NCI-H2227 (cell line): Measurements from ENCODE around the gene SPATA2L.

Experiments used
- DNase-seq: peaks from one replicate; lab custom pipeline; 2025; ENCODE audit not compliant: unreplicated experiment; lab: John Stamatoyannopoulos, UW

The SPATA2L gene

GRCh38 chr16:89701425-89702406, at the start of gene SPATA2L:
Gene SPATA2L, minus strand, starts transcription at chr16:89701705. Its CDS starts 473 bp downstream, at chr16:89701232.
- DNase-seq: peak; percentile 96

GRCh38 chr16:89749637-89750036, 48.1 kb upstream of the SPATA2L start:
- no peak for DNase-seq

GRCh38 chr16:89748921-89749320, 47.4 kb upstream of the SPATA2L start:
- no peak for DNase-seq

- no peak for DNase-seq
Observed at GRCh38 chr16:89748076-89748475, 46.6 kb upstream of the SPATA2L start.

- no peak for DNase-seq
Observed at GRCh38 chr16:89746043-89746442, 44.5 kb upstream of the SPATA2L start.

GRCh38 chr16:89744813-89745212, 43.3 kb upstream of the SPATA2L start:
- DNase-seq: no peak

- no peak for DNase-seq
Observed at GRCh38 chr16:89742948-89743347, 41.4 kb upstream of the SPATA2L start.

- no peak for DNase-seq
Observed at GRCh38 chr16:89741342-89742014, 40.0 kb upstream of the SPATA2L start.

GRCh38 chr16:89739383-89739782, 37.9 kb upstream of the SPATA2L start:
- DNase-seq: no peak

- no peak for DNase-seq
Observed at GRCh38 chr16:89738538-89739317, 37.2 kb upstream of the SPATA2L start.

- no peak for DNase-seq
Observed at GRCh38 chr16:89738072-89738377, 36.5 kb upstream of the SPATA2L start.

- DNase-seq: no peak
Observed at GRCh38 chr16:89737341-89738071, 36.0 kb upstream of the SPATA2L start.

- no peak for DNase-seq
Observed at GRCh38 chr16:89736554-89736953, 35.0 kb upstream of the SPATA2L start.

GRCh38 chr16:89733792-89734191, 32.3 kb upstream of the SPATA2L start:
- DNase-seq: no peak

- DNase-seq: no peak
Observed at GRCh38 chr16:89733322-89733721, 31.8 kb upstream of the SPATA2L start.

- no peak for DNase-seq
Observed at GRCh38 chr16:89732918-89733242, 31.4 kb upstream of the SPATA2L start.

- DNase-seq: no peak
Observed at GRCh38 chr16:89732142-89732917, 30.8 kb upstream of the SPATA2L start.

GRCh38 chr16:89730610-89731234, 29.2 kb upstream of the SPATA2L start:
- no peak for DNase-seq

GRCh38 chr16:89729863-89730593, 28.5 kb upstream of the SPATA2L start:
- DNase-seq: peak; percentile 26
